H9 (cell line): ENCODE results near the gene RPLP1. TPM values are rescaled to one million over a fixed set of nuclear protein-coding genes. Genes with fewer than 3 reads are reported as not detected.

ENCODE experiments used
- DNase-seq: peaks from one replicate; pipeline ENCODE4 v3.0.0-alpha.2; 2017
- H2AFZ ChIP-seq: one replicate; pipeline ENCODE4 v1.6.1; 2013; ENCODE audit warnings: mild to moderate bottlenecking, low read length, control low read depth, moderate library complexity
- H2AK5ac ChIP-seq: 2 replicates; pipeline ENCODE4 v1.6.1; 2013; ENCODE audit warnings: low read length, control low read depth, mixed read lengths; ENCODE audit not compliant: insufficient read length
- H2BK120ac ChIP-seq: one replicate; pipeline ENCODE4 v1.6.1; 2013; ENCODE audit warnings: low read depth, mild to moderate bottlenecking, low read length, control low read depth, inconsistent platforms; ENCODE audit not compliant: poor library complexity, severe bottlenecking
- H2BK12ac ChIP-seq: 2 replicates; pipeline ENCODE4 v1.6.1; 2013; ENCODE audit warnings: low read length, control low read depth, mixed read lengths, low read depth; ENCODE audit not compliant: insufficient read length
- H2BK15ac ChIP-seq: 2 replicates; pipeline ENCODE4 v1.6.1; 2013; ENCODE audit warnings: low read depth, low read length, control low read depth
- H2BK20ac ChIP-seq: one replicate; pipeline ENCODE4 v1.6.1; 2013; ENCODE audit warnings: low read depth, mild to moderate bottlenecking, low read length, control low read depth, inconsistent platforms; ENCODE audit not compliant: poor library complexity, severe bottlenecking
- H2BK5ac ChIP-seq: 2 replicates; pipeline ENCODE4 v1.6.1; 2013; ENCODE audit warnings: low read length, control low read depth, mixed read lengths; ENCODE audit not compliant: insufficient read length
- H3K14ac ChIP-seq: 2 replicates; pipeline ENCODE4 v1.6.1; 2013; ENCODE audit warnings: low read length, control low read depth; ENCODE audit not compliant: insufficient read depth
- H3K18ac ChIP-seq: 2 replicates; pipeline ENCODE4 v1.6.1; 2013; ENCODE audit warnings: low read depth, mild to moderate bottlenecking, mixed read lengths, low read length, control low read depth; ENCODE audit not compliant: insufficient read length
- H3K23ac ChIP-seq: 2 replicates; pipeline ENCODE4 v1.6.1; 2013; ENCODE audit warnings: low read length, control low read depth, mixed read lengths, low read depth; ENCODE audit not compliant: insufficient read length
- H3K23me2 ChIP-seq: 2 replicates; pipeline ENCODE4 v1.6.1; 2013; ENCODE audit warnings: low read depth, mild to moderate bottlenecking, mixed read lengths, low read length, control low read depth; ENCODE audit not compliant: insufficient read length, poor library complexity, severe bottlenecking
- H3K27ac ChIP-seq: 2 replicates; pipeline ENCODE4 v1.5.1; 2013; ENCODE audit warnings: low read length, control low read depth, mixed read lengths, low read depth; ENCODE audit not compliant: insufficient read length
- H3K27me3 ChIP-seq: 2 replicates; pipeline ENCODE4 v1.6.1; 2013; ENCODE audit warnings: low read length, control low read depth, inconsistent platforms; ENCODE audit not compliant: insufficient read depth
- H3K4ac ChIP-seq: 2 replicates; pipeline ENCODE4 v1.6.1; 2013; ENCODE audit warnings: low read depth, mild to moderate bottlenecking, control low read depth, inconsistent platforms, low read length, moderate library complexity
- H3K4me1 ChIP-seq: 2 replicates; pipeline ENCODE4 v1.6.1; 2013; ENCODE audit warnings: low read length, control low read depth, inconsistent platforms; ENCODE audit not compliant: insufficient read depth
- H3K4me2 ChIP-seq: 2 replicates; pipeline ENCODE4 v1.6.1; 2013; ENCODE audit warnings: low read length, control low read depth, mixed read lengths; ENCODE audit not compliant: insufficient read length, insufficient read depth
- H3K56ac ChIP-seq: 2 replicates; pipeline ENCODE4 v1.6.1; 2013; ENCODE audit warnings: low read depth, mild to moderate bottlenecking, mixed read lengths, low read length, control low read depth; ENCODE audit not compliant: insufficient read length
- H3K79me1 ChIP-seq: 2 replicates; pipeline ENCODE4 v1.6.1; 2013; ENCODE audit warnings: low read depth, mild to moderate bottlenecking, moderate library complexity, low read length, control low read depth, inconsistent platforms; ENCODE audit not compliant: insufficient read depth, poor library complexity, severe bottlenecking
- H3K79me2 ChIP-seq: 2 replicates; pipeline ENCODE4 v1.6.1; 2013; ENCODE audit warnings: low read length, control low read depth, inconsistent platforms; ENCODE audit not compliant: insufficient read depth
- H3K9ac ChIP-seq: 2 replicates; pipeline ENCODE4 v1.6.1; 2013; ENCODE audit warnings: low read length, control low read depth, mixed read lengths; ENCODE audit not compliant: insufficient read length; ENCODE audit errors: extremely low read depth
- H3K9me3 ChIP-seq: one replicate; pipeline ENCODE4 v1.6.1; 2013; ENCODE audit warnings: low read depth, low read length, inconsistent platforms; ENCODE audit not compliant: control insufficient read depth
- H3T11ph ChIP-seq: one replicate; pipeline ENCODE4 v1.6.1; 2013; ENCODE audit warnings: mild to moderate bottlenecking, low read length, control low read depth, inconsistent platforms
- H4K20me1 ChIP-seq: one replicate; pipeline ENCODE4 v1.6.1; 2013; ENCODE audit not compliant: control insufficient read depth, insufficient read length, insufficient read depth
- H4K5ac ChIP-seq: 2 replicates; pipeline ENCODE4 v1.6.1; 2013; ENCODE audit warnings: low read depth, mild to moderate bottlenecking, mixed read lengths, low read length, control low read depth; ENCODE audit not compliant: insufficient read length
- H4K8ac ChIP-seq: replicated peaks from 2 replicates; pipeline ENCODE4 v1.6.1; 2013; ENCODE audit warnings: low read length, control low read depth, mixed read lengths, low read depth; ENCODE audit not compliant: insufficient read length
- H4K91ac ChIP-seq: 2 replicates; pipeline ENCODE4 v1.6.1; 2013; ENCODE audit warnings: low read depth, mild to moderate bottlenecking, moderate library complexity, mixed read lengths, low read length, control low read depth; ENCODE audit not compliant: insufficient read length
- H3K27ac Mint-ChIP-seq, 3 experiments: 2 replicates in 2 of 3; 3 replicates in 1 of 3; pipeline ENCODE4 v1.8.0; 2020 to 2021; ENCODE audit warnings: mixed read lengths in 3 of 3, mild to moderate bottlenecking in 1 of 3, moderate library complexity in 1 of 3
- H3K27me3 Mint-ChIP-seq: 2 replicates; pipeline ENCODE4 v1.8.0; 2021; ENCODE audit warnings: low read depth, mild to moderate bottlenecking, moderate library complexity, mixed read lengths
- H3K36me3 Mint-ChIP-seq, 3 experiments: 2 replicates in 2 of 3; 3 replicates in 1 of 3; pipeline ENCODE4 v1.8.0; 2020 to 2021; ENCODE audit warnings: low read depth in 3 of 3, mixed read lengths in 3 of 3; ENCODE audit not compliant: insufficient read depth in 1 of 3
- H3K4me1 Mint-ChIP-seq, 2 experiments: 2 replicates each; pipeline ENCODE4 v1.8.0; 2020; ENCODE audit warnings: mixed read lengths in 2 of 2
- H3K4me3 Mint-ChIP-seq, 2 experiments: 2 replicates in 1 of 2; 3 replicates in 1 of 2; pipeline ENCODE4 v1.8.0; 2020 to 2021; ENCODE audit warnings: mild to moderate bottlenecking in 2 of 2, mixed read lengths in 2 of 2, moderate library complexity in 1 of 2
- H3K9me3 Mint-ChIP-seq, 2 experiments: 2 replicates in 1 of 2; 3 replicates in 1 of 2; pipeline ENCODE4 v1.8.0; 2020; ENCODE audit warnings: mild to moderate bottlenecking in 2 of 2, mixed read lengths in 2 of 2, moderate library complexity in 1 of 2
- CTCF ChIP-seq: fragments of 200-600 bp; sonication (generic); conservative IDR thresholded peaks from 3 replicates; pipeline ENCODE4 v1.8.0; 2021; ENCODE audit warnings: antibody characterized with exemption, mild to moderate bottlenecking
- WGBS: extraction: QIAGEN DNeasy Blood & Tissue Kit; methylation state at CpG from one replicate; pipeline ENCODE4 v1.1.7; 2013; ENCODE audit warnings: missing lambda C conversion rate, low lambda C conversion rate, mixed read lengths; ENCODE audit not compliant: insufficient read length; ENCODE audit errors: extremely low coverage; 5-methylcytosine and 5-hydroxymethylcytosine counted together
- total RNA-seq: library from RNA; stranded (reverse); gene quantifications from 2 replicates; pipeline ENCODE4 v1.2.1, GENCODE V29; 2021

RPLP1 gene
- total RNA-seq, 1 experiment from 2014 or later = 1,715 TPM

DNA sequence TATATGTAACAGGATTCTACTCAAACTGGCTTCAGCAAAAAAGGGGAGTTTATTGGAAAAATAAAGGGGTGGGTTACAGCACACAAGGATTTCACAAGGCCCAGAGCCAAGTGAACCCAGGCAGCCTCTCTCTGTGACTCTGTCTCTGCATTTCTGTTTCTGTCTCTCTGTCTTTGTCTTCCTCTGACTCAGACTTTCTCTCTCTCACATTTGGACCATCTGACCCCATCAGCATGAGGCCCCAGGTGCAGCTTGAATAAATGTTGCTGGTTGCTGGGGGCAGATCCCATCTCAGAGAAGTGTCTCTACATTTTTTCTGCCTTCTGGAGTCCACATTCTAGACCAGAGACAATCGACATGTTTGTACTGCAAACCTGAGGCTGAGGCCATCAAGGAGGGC lies 45.0 kb downstream of the RPLP1 start:
- Mint-ChIP-seq H3K27me3 (no peaks in the 10 kb centered on the region), H3K9me3 (no peaks in the 10 kb centered on the region), H3K36me3 (no peaks in the 10 kb centered on the region), H3K4me3 (no peak overlapping the region), H3K27ac (peak overlapping the region in 1 of 3 experiments; percentile 45; a peak in 1 of 7 replicates), H3K4me1 (peaks cover 13 to 19% of the 10 kb centered on the region in 2 experiments)
- peaks cover 2% of the 10 kb centered on the region; the same call in 1 of the 2 replicates for H3K79me2 ChIP-seq
- no peaks in the 10 kb centered on the region for H3K27me3 ChIP-seq
- H2BK15ac ChIP-seq = no peak overlapping the region
- no peak overlapping the region for H2AFZ ChIP-seq
- H3K18ac ChIP-seq = no peak overlapping the region
- H4K91ac ChIP-seq = no peak overlapping the region
- no peaks in the 10 kb centered on the region for H3K23me2 ChIP-seq
- no peaks in the 10 kb centered on the region for H3K9me3 ChIP-seq
- H4K20me1 ChIP-seq = no peaks in the 10 kb centered on the region
- no peak for DNase-seq
- TF ChIP-seq CTCF = no peak
- H2BK5ac ChIP-seq = no peak overlapping the region
- no peaks in the 10 kb centered on the region for H3K4me1 ChIP-seq
- H3K4ac ChIP-seq = no peak overlapping the region
- no peak overlapping the region for H2AK5ac ChIP-seq
- H3K14ac ChIP-seq = no peak overlapping the region
- H2BK20ac ChIP-seq = no peak overlapping the region
- no peak overlapping the region for H3T11ph ChIP-seq
- H2BK120ac ChIP-seq = no peak overlapping the region
- H3K79me1 ChIP-seq = no peaks in the 10 kb centered on the region
- H4K8ac ChIP-seq = no peak overlapping the region
- no peak overlapping the region for H3K56ac ChIP-seq
- WGBS = no CpG with 5 or more reads among the region's 1 CpG
- no peak overlapping the region for H3K4me2 ChIP-seq
- no peak overlapping the region for H3K9ac ChIP-seq
- H2BK12ac ChIP-seq = no peak overlapping the region
- H3K23ac ChIP-seq = no peak overlapping the region
- no peak overlapping the region for H3K27ac ChIP-seq
- H4K5ac ChIP-seq = no peak overlapping the region
